H9 (cell line): ENCODE data around the gene TBC1D3B. TPM values are rescaled to one million over a fixed set of nuclear protein-coding genes. Genes with fewer than 3 reads are reported as not detected.

ENCODE experiments used
- DNase-seq: peaks from one replicate; pipeline ENCODE4 v3.0.0-alpha.2; 2017
- H2AFZ ChIP-seq: one replicate; pipeline ENCODE4 v1.6.1; 2013; ENCODE audit warnings: mild to moderate bottlenecking, low read length, control low read depth, moderate library complexity
- H2AK5ac ChIP-seq: 2 replicates; pipeline ENCODE4 v1.6.1; 2013; ENCODE audit warnings: low read length, control low read depth, mixed read lengths; ENCODE audit not compliant: insufficient read length
- H2BK120ac ChIP-seq: one replicate; pipeline ENCODE4 v1.6.1; 2013; ENCODE audit warnings: low read depth, mild to moderate bottlenecking, low read length, control low read depth, inconsistent platforms; ENCODE audit not compliant: poor library complexity, severe bottlenecking
- H2BK12ac ChIP-seq: 2 replicates; pipeline ENCODE4 v1.6.1; 2013; ENCODE audit warnings: low read length, control low read depth, mixed read lengths, low read depth; ENCODE audit not compliant: insufficient read length
- H2BK15ac ChIP-seq: 2 replicates; pipeline ENCODE4 v1.6.1; 2013; ENCODE audit warnings: low read depth, low read length, control low read depth
- H2BK20ac ChIP-seq: one replicate; pipeline ENCODE4 v1.6.1; 2013; ENCODE audit warnings: low read depth, mild to moderate bottlenecking, low read length, control low read depth, inconsistent platforms; ENCODE audit not compliant: poor library complexity, severe bottlenecking
- H2BK5ac ChIP-seq: 2 replicates; pipeline ENCODE4 v1.6.1; 2013; ENCODE audit warnings: low read length, control low read depth, mixed read lengths; ENCODE audit not compliant: insufficient read length
- H3K14ac ChIP-seq: 2 replicates; pipeline ENCODE4 v1.6.1; 2013; ENCODE audit warnings: low read length, control low read depth; ENCODE audit not compliant: insufficient read depth
- H3K18ac ChIP-seq: 2 replicates; pipeline ENCODE4 v1.6.1; 2013; ENCODE audit warnings: low read depth, mild to moderate bottlenecking, mixed read lengths, low read length, control low read depth; ENCODE audit not compliant: insufficient read length
- H3K23ac ChIP-seq: 2 replicates; pipeline ENCODE4 v1.6.1; 2013; ENCODE audit warnings: low read length, control low read depth, mixed read lengths, low read depth; ENCODE audit not compliant: insufficient read length
- H3K23me2 ChIP-seq: 2 replicates; pipeline ENCODE4 v1.6.1; 2013; ENCODE audit warnings: low read depth, mild to moderate bottlenecking, mixed read lengths, low read length, control low read depth; ENCODE audit not compliant: insufficient read length, poor library complexity, severe bottlenecking
- H3K27ac ChIP-seq: 2 replicates; pipeline ENCODE4 v1.5.1; 2013; ENCODE audit warnings: low read length, control low read depth, mixed read lengths, low read depth; ENCODE audit not compliant: insufficient read length
- H3K27me3 ChIP-seq: 2 replicates; pipeline ENCODE4 v1.6.1; 2013; ENCODE audit warnings: low read length, control low read depth, inconsistent platforms; ENCODE audit not compliant: insufficient read depth
- H3K4ac ChIP-seq: 2 replicates; pipeline ENCODE4 v1.6.1; 2013; ENCODE audit warnings: low read depth, mild to moderate bottlenecking, control low read depth, inconsistent platforms, low read length, moderate library complexity
- H3K4me1 ChIP-seq: 2 replicates; pipeline ENCODE4 v1.6.1; 2013; ENCODE audit warnings: low read length, control low read depth, inconsistent platforms; ENCODE audit not compliant: insufficient read depth
- H3K4me2 ChIP-seq: 2 replicates; pipeline ENCODE4 v1.6.1; 2013; ENCODE audit warnings: low read length, control low read depth, mixed read lengths; ENCODE audit not compliant: insufficient read length, insufficient read depth
- H3K56ac ChIP-seq: 2 replicates; pipeline ENCODE4 v1.6.1; 2013; ENCODE audit warnings: low read depth, mild to moderate bottlenecking, mixed read lengths, low read length, control low read depth; ENCODE audit not compliant: insufficient read length
- H3K79me1 ChIP-seq: 2 replicates; pipeline ENCODE4 v1.6.1; 2013; ENCODE audit warnings: low read depth, mild to moderate bottlenecking, moderate library complexity, low read length, control low read depth, inconsistent platforms; ENCODE audit not compliant: insufficient read depth, poor library complexity, severe bottlenecking
- H3K79me2 ChIP-seq: 2 replicates; pipeline ENCODE4 v1.6.1; 2013; ENCODE audit warnings: low read length, control low read depth, inconsistent platforms; ENCODE audit not compliant: insufficient read depth
- H3K9ac ChIP-seq: 2 replicates; pipeline ENCODE4 v1.6.1; 2013; ENCODE audit warnings: low read length, control low read depth, mixed read lengths; ENCODE audit not compliant: insufficient read length; ENCODE audit errors: extremely low read depth
- H3K9me3 ChIP-seq: one replicate; pipeline ENCODE4 v1.6.1; 2013; ENCODE audit warnings: low read depth, low read length, inconsistent platforms; ENCODE audit not compliant: control insufficient read depth
- H3T11ph ChIP-seq: one replicate; pipeline ENCODE4 v1.6.1; 2013; ENCODE audit warnings: mild to moderate bottlenecking, low read length, control low read depth, inconsistent platforms
- H4K20me1 ChIP-seq: one replicate; pipeline ENCODE4 v1.6.1; 2013; ENCODE audit not compliant: control insufficient read depth, insufficient read length, insufficient read depth
- H4K5ac ChIP-seq: 2 replicates; pipeline ENCODE4 v1.6.1; 2013; ENCODE audit warnings: low read depth, mild to moderate bottlenecking, mixed read lengths, low read length, control low read depth; ENCODE audit not compliant: insufficient read length
- H4K8ac ChIP-seq: replicated peaks from 2 replicates; pipeline ENCODE4 v1.6.1; 2013; ENCODE audit warnings: low read length, control low read depth, mixed read lengths, low read depth; ENCODE audit not compliant: insufficient read length
- H4K91ac ChIP-seq: 2 replicates; pipeline ENCODE4 v1.6.1; 2013; ENCODE audit warnings: low read depth, mild to moderate bottlenecking, moderate library complexity, mixed read lengths, low read length, control low read depth; ENCODE audit not compliant: insufficient read length
- H3K27ac Mint-ChIP-seq, 3 experiments: 2 replicates in 2 of 3; 3 replicates in 1 of 3; pipeline ENCODE4 v1.8.0; 2020 to 2021; ENCODE audit warnings: mixed read lengths in 3 of 3, mild to moderate bottlenecking in 1 of 3, moderate library complexity in 1 of 3
- H3K27me3 Mint-ChIP-seq: 2 replicates; pipeline ENCODE4 v1.8.0; 2021; ENCODE audit warnings: low read depth, mild to moderate bottlenecking, moderate library complexity, mixed read lengths
- H3K36me3 Mint-ChIP-seq, 3 experiments: 2 replicates in 2 of 3; 3 replicates in 1 of 3; pipeline ENCODE4 v1.8.0; 2020 to 2021; ENCODE audit warnings: low read depth in 3 of 3, mixed read lengths in 3 of 3; ENCODE audit not compliant: insufficient read depth in 1 of 3
- H3K4me1 Mint-ChIP-seq, 2 experiments: 2 replicates each; pipeline ENCODE4 v1.8.0; 2020; ENCODE audit warnings: mixed read lengths in 2 of 2
- H3K4me3 Mint-ChIP-seq, 2 experiments: 2 replicates in 1 of 2; 3 replicates in 1 of 2; pipeline ENCODE4 v1.8.0; 2020 to 2021; ENCODE audit warnings: mild to moderate bottlenecking in 2 of 2, mixed read lengths in 2 of 2, moderate library complexity in 1 of 2
- H3K9me3 Mint-ChIP-seq, 2 experiments: 2 replicates in 1 of 2; 3 replicates in 1 of 2; pipeline ENCODE4 v1.8.0; 2020; ENCODE audit warnings: mild to moderate bottlenecking in 2 of 2, mixed read lengths in 2 of 2, moderate library complexity in 1 of 2
- CTCF ChIP-seq: fragments of 200-600 bp; sonication (generic); conservative IDR thresholded peaks from 3 replicates; pipeline ENCODE4 v1.8.0; 2021; ENCODE audit warnings: antibody characterized with exemption, mild to moderate bottlenecking
- WGBS: extraction: QIAGEN DNeasy Blood & Tissue Kit; methylation state at CpG from one replicate; pipeline ENCODE4 v1.1.7; 2013; ENCODE audit warnings: missing lambda C conversion rate, low lambda C conversion rate, mixed read lengths; ENCODE audit not compliant: insufficient read length; ENCODE audit errors: extremely low coverage; 5-methylcytosine and 5-hydroxymethylcytosine counted together
- total RNA-seq: library from RNA; stranded (reverse); gene quantifications from 2 replicates; pipeline ENCODE4 v1.2.1, GENCODE V29; 2021

TBC1D3B gene
- total RNA-seq, 1 experiment from 2014 or later, result 8.8 TPM

GRCh38 chr17:36118477-36119353 lies 57.7 kb downstream of the TBC1D3B start:
- no peak overlapping the region for H3K9ac ChIP-seq
- no peak overlapping the region for H3K4me2 ChIP-seq
- H2AFZ ChIP-seq, result no peak overlapping the region
- H3K14ac ChIP-seq, result no peak overlapping the region
- no peaks in the 10 kb centered on the region for H4K20me1 ChIP-seq
- no peak overlapping the region for H3K18ac ChIP-seq
- no peak overlapping the region for H3K4ac ChIP-seq
- H3K56ac ChIP-seq, result no peak overlapping the region
- H2BK5ac ChIP-seq, result no peak overlapping the region
- H3K27ac ChIP-seq, result no peak overlapping the region
- H3K23me2 ChIP-seq, result no peaks in the 10 kb centered on the region
- Mint-ChIP-seq H3K9me3 (peaks cover 2 to 6% of the 10 kb centered on the region in 2 experiments; a peak in 4 of 5 replicates), H3K4me3 (no peak overlapping the region), H3K27ac (no peak overlapping the region), H3K36me3 (peaks cover 0 to 5% (median 0%) of the 10 kb centered on the region in 3 experiments; a peak in 1 of 7 replicates), H3K4me1 (peaks cover 21 to 24% of the 10 kb centered on the region in 2 experiments), H3K27me3 (no peaks in the 10 kb centered on the region; the same call in 1 of the 2 replicates)
- H3K79me2 ChIP-seq, result no peaks in the 10 kb centered on the region
- H2BK20ac ChIP-seq, result no peak overlapping the region
- no peak overlapping the region for H4K5ac ChIP-seq
- no peak overlapping the region for H3T11ph ChIP-seq
- H2BK15ac ChIP-seq, result no peak overlapping the region
- H4K91ac ChIP-seq, result no peak overlapping the region
- H2BK120ac ChIP-seq, result no peak overlapping the region
- WGBS, result no CpG with 5 or more reads among the region's 12 CpGs
- no peaks in the 10 kb centered on the region for H3K79me1 ChIP-seq
- no peak overlapping the region for H2AK5ac ChIP-seq
- no peak overlapping the region for H4K8ac ChIP-seq
- 0 out of 3 replicates have a peak, but pooled peaks have one; percentile 17 for TF ChIP-seq CTCF
- H2BK12ac ChIP-seq, result no peak overlapping the region
- H3K4me1 ChIP-seq, result peaks cover 6% of the 10 kb centered on the region
- no peaks in the 10 kb centered on the region for H3K9me3 ChIP-seq
- no peaks in the 10 kb centered on the region for H3K27me3 ChIP-seq
- H3K23ac ChIP-seq, result no peak overlapping the region
- DNase-seq, result no peak
